ENCODE data around the gene SORT1. TPM values are rescaled to one million over a fixed set of nuclear protein-coding genes. Genes with fewer than 3 reads are reported as not detected.

The SORT1 gene
- total and polyA plus RNA-seq, 12 donors, result 32.8 to 235 (median 119) TPM

- intact Hi-C loops (cut with DNase I), result no loop called here
- WGBS, 2 donors, result 24 to 34% methylated on average over 11 of the region's 11 CpGs
- ATAC-seq (peak in 7 of 8 donors; percentile 32 to 82 (median 71)), DNase-seq (peak; percentile 44 to 66)
- Histone ChIP-seq H3K4me3 (no peak overlapping the region), H3K4me1 (peaks cover 4 to 40% (median 29%) of the 10 kb centered on the region in 9 donors), H3K27ac (peak overlapping the region; percentile 25 to 80 (median 60)), H3K27me3 (peaks cover 0 to 5% (median 0%) of the 10 kb centered on the region in 7 donors), H3K9me3 (no peaks in the 10 kb centered on the region), H3K36me3 (no peaks in the 10 kb centered on the region)
- no peak for TF ChIP-seq CTCF (IDR thresholded peaks at IDR 0.05)
Observed at GRCh38 chr1:109298666-109299557, 98.8 kb downstream of the SORT1 start.

GRCh38 chr1:109296782-109297181, 100.9 kb downstream of the SORT1 start:
- no peak for ATAC-seq
- Histone ChIP-seq H3K27ac (no peak overlapping the region), H3K9me3 (no peaks in the 10 kb centered on the region), H3K4me1 (peaks cover 4 to 33% (median 26%) of the 10 kb centered on the region in 9 donors), H3K36me3 (no peaks in the 10 kb centered on the region), H3K4me3 (no peak overlapping the region), H3K27me3 (peaks cover 0 to 5% (median 0%) of the 10 kb centered on the region in 7 donors)
- intact Hi-C loops (cut with DNase I), result no loop called here
- no peak for TF ChIP-seq CTCF (IDR thresholded peaks at IDR 0.05)
- no peak for DNase-seq
- 91 to 94% methylated on average over 16 of the region's 16 CpGs for WGBS, 2 donors

- Histone ChIP-seq H3K4me3 (no peak overlapping the region), H3K9me3 (no peaks in the 10 kb centered on the region), H3K36me3 (no peaks in the 10 kb centered on the region), H3K27me3 (peaks cover 0 to 5% (median 0%) of the 10 kb centered on the region in 7 donors), H3K27ac (no peak overlapping the region), H3K4me1 (peaks cover 4 to 39% (median 26%) of the 10 kb centered on the region in 9 donors)
- ATAC-seq (no peak), DNase-seq (no peak)
- intact Hi-C loops (cut with DNase I), result no loop called here
- 84 to 87% methylated on average over 12 of the region's 12 CpGs for WGBS, 2 donors
- no peak for TF ChIP-seq CTCF (IDR thresholded peaks at IDR 0.05)
Observed at GRCh38 chr1:109295712-109296415, 101.9 kb downstream of the SORT1 start.

- Histone ChIP-seq H3K4me1 (peaks cover 4 to 30% (median 16%) of the 10 kb centered on the region in 9 donors), H3K27me3 (peaks cover 0 to 5% (median 0%) of the 10 kb centered on the region in 7 donors), H3K27ac (no peak overlapping the region), H3K9me3 (no peaks in the 10 kb centered on the region), H3K36me3 (no peaks in the 10 kb centered on the region), H3K4me3 (no peak overlapping the region)
- DNase-seq, result no peak
- ATAC-seq, result no peak
- intact Hi-C loops (cut with DNase I), result no loop called here
- TF ChIP-seq CTCF (IDR thresholded peaks at IDR 0.05), result no peak
- WGBS, 2 donors, result 68 to 71% methylated on average over 4 of the region's 4 CpGs
Observed at GRCh38 chr1:109294481-109294880, 103.2 kb downstream of the SORT1 start.

Measured in heart right ventricle (tissue), 16 donors.